ENCODE results near the gene HCN2.

GRCh38 chr19:593505-593904, 3.8 kb downstream of the HCN2 start:
- TF ChIP-seq CTCF (IDR thresholded peaks at IDR 0.05): no peak
- TF ChIP-seq POLR2A (IDR thresholded peaks at IDR 0.05): no peak
